ENCODE measurements around the gene CPLX1. TPM values are rescaled to one million over a fixed set of nuclear protein-coding genes. Genes with fewer than 3 reads are reported as not detected.
"Not testable (repeated sequence)": the region's sequence is repeated elsewhere in the genome, so short reads cannot be mapped to it uniquely, and the experiment has no call there.

Gene CPLX1
- total RNA-seq, 2 experiments from 2014 or later = 0.21 to 0.25 TPM

- Histone ChIP-seq H3K27ac (ENCODE audit: low read depth, low read length, poor library complexity, severe bottlenecking) (no peak overlapping the region), H3K4me2 (ENCODE audit: low read length) (no peak overlapping the region), H3K36me3 (ENCODE audit: insufficient read depth, low read length) (peaks cover 58% of the 10 kb centered on the region; the same call in 1 of the 2 replicates), H3K9me3 (ENCODE audit: low read length) (no peaks in the 10 kb centered on the region), H3K4me3 (ENCODE audit: low read depth, low read length, poor library complexity, severe bottlenecking) (no peak overlapping the region), H3K4me1 (ENCODE audit: insufficient read depth, low read length, poor library complexity, severe bottlenecking) (no peaks in the 10 kb centered on the region), H3K79me2 (ENCODE audit: insufficient read depth, low read depth, low read length) (no peaks in the 10 kb centered on the region), H4K20me1 (ENCODE audit: insufficient read depth, low read length) (no peaks in the 10 kb centered on the region), H3K9me2 (ENCODE audit: insufficient read depth, low read length) (no peaks in the 10 kb centered on the region), H2AFZ (ENCODE audit: low read length) (no peak overlapping the region)
- intact Hi-C loops (cut with micrococcal nuclease; ENCODE audit: unreplicated experiment) = no loop called here
- CTCF ChIA-PET (ENCODE audit: unreplicated experiment) = no interaction called here
- POLR2A ChIA-PET = no interaction called here
- no TSS peak for BruUV-seq (replicated peaks)
- TF ChIP-seq EZH2phosphoT487 (IDR thresholded peaks at IDR 0.05; ENCODE audit: borderline replicate concordance, low read depth, low read length) = no peak
- TF ChIP-seq CTCF (conservative IDR thresholded peaks at IDR 0.05; ENCODE audit: low read length) = no peak
- no peak for DNase-seq (ENCODE audit: low spot score)
These were observed 64.8 kb downstream of the CPLX1 start for GRCh38 chr4:761086-761485.

- Histone ChIP-seq H3K4me1 (ENCODE audit: insufficient read depth, low read length, poor library complexity, severe bottlenecking) (no peaks in the 10 kb centered on the region), H4K20me1 (ENCODE audit: insufficient read depth, low read length) (no peaks in the 10 kb centered on the region), H3K27ac (ENCODE audit: low read depth, low read length, poor library complexity, severe bottlenecking) (no peak overlapping the region), H3K9me3 (ENCODE audit: low read length) (no peaks in the 10 kb centered on the region), H3K9me2 (ENCODE audit: insufficient read depth, low read length) (no peaks in the 10 kb centered on the region), H3K36me3 (ENCODE audit: insufficient read depth, low read length) (peaks cover 54% of the 10 kb centered on the region; the same call in 1 of the 2 replicates), H3K4me3 (ENCODE audit: low read depth, low read length, poor library complexity, severe bottlenecking) (no peak overlapping the region), H2AFZ (ENCODE audit: low read length) (no peak overlapping the region), H3K79me2 (ENCODE audit: insufficient read depth, low read depth, low read length) (no peaks in the 10 kb centered on the region), H3K4me2 (ENCODE audit: low read length) (no peak overlapping the region)
- DNase-seq (ENCODE audit: low spot score) = no peak
- BruUV-seq (replicated peaks) = no TSS peak
- no peak for TF ChIP-seq CTCF (conservative IDR thresholded peaks at IDR 0.05; ENCODE audit: low read length)
- no peak for TF ChIP-seq EZH2phosphoT487 (IDR thresholded peaks at IDR 0.05; ENCODE audit: borderline replicate concordance, low read depth, low read length)
- CTCF ChIA-PET (ENCODE audit: unreplicated experiment) = no interaction called here
- POLR2A ChIA-PET = no interaction called here
- intact Hi-C loops (cut with micrococcal nuclease; ENCODE audit: unreplicated experiment) = no loop called here
These were observed 65.3 kb downstream of the CPLX1 start for GRCh38 chr4:760616-761015.

GRCh38 chr4:759810-760209, 66.1 kb downstream of the CPLX1 start:
- intact Hi-C loops (cut with micrococcal nuclease; ENCODE audit: unreplicated experiment); BruUV-seq (replicated peaks); POLR2A ChIA-PET: not testable (repeated sequence)

More at GRCh38 chr4:759810-760209, 66.1 kb downstream of the CPLX1 start:
- CTCF ChIA-PET (ENCODE audit: unreplicated experiment); H3K4me1 ChIP-seq (ENCODE audit: insufficient read depth, low read length, poor library complexity, severe bottlenecking); H3K27ac ChIP-seq (ENCODE audit: low read depth, low read length, poor library complexity, severe bottlenecking); H3K4me3 ChIP-seq (ENCODE audit: low read depth, low read length, poor library complexity, severe bottlenecking); H4K20me1 ChIP-seq (ENCODE audit: insufficient read depth, low read length); H3K79me2 ChIP-seq (ENCODE audit: insufficient read depth, low read depth, low read length); H3K9me3 ChIP-seq (ENCODE audit: low read length); H3K4me2 ChIP-seq (ENCODE audit: low read length); H3K9me2 ChIP-seq (ENCODE audit: insufficient read depth, low read length); H2AFZ ChIP-seq (ENCODE audit: low read length); DNase-seq (ENCODE audit: low spot score): not testable (repeated sequence)
- H3K36me3 ChIP-seq (ENCODE audit: insufficient read depth, low read length) = peaks cover 58% of the 10 kb centered on the region; the same call in 1 of the 2 replicates
